Measurements from ENCODE around the gene STAB2.

DNA sequence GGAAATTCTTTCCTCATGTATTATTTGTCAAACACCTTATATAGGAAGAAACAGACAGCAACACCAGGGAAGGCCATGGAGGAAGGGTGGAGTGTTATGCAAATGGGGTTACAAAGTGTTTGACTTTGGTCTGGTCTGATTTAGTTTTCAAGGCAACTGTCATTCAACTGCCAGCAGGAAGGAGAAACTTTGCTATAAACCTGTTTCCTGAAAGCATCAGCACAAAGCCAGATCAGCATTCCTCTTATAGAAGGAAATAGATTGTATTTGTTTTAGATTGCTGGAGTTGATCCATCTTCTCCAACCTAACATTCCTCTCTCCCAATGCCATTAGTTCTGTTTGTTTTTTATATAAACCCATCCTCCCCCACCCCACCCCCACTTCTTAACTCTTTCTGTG, 65.7 kb downstream of the STAB2 start:
- TF ChIP-seq, protein P1, sequence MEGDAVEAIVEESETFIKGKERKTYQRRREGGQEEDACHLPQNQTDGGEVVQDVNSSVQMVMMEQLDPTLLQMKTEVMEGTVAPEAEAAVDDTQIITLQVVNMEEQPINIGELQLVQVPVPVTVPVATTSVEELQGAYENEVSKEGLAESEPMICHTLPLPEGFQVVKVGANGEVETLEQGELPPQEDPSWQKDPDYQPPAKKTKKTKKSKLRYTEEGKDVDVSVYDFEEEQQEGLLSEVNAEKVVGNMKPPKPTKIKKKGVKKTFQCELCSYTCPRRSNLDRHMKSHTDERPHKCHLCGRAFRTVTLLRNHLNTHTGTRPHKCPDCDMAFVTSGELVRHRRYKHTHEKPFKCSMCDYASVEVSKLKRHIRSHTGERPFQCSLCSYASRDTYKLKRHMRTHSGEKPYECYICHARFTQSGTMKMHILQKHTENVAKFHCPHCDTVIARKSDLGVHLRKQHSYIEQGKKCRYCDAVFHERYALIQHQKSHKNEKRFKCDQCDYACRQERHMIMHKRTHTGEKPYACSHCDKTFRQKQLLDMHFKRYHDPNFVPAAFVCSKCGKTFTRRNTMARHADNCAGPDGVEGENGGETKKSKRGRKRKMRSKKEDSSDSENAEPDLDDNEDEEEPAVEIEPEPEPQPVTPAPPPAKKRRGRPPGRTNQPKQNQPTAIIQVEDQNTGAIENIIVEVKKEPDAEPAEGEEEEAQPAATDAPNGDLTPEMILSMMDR (IDR thresholded peaks at IDR 0.05; ENCODE audit: insufficient read depth, low read length, poor library complexity, severe bottlenecking) = no peak
- no peak for TF ChIP-seq EZH2phosphoT487 (conservative IDR thresholded peaks at IDR 0.05; ENCODE audit: low read length)

All from SU-DHL-6 (cell line).